Lung (tissue), 12 donors: ENCODE measurements around the gene LSP1. TPM values are rescaled to one million over a fixed set of nuclear protein-coding genes. Genes with fewer than 3 reads are reported as not detected.

Experiments
- ATAC-seq: fragments of 200-7000 bp; cut with Tn5 transposase; one replicate; pipeline ENCODE4 v1.9.1; 2020; ENCODE audit warnings: moderate number of reproducible peaks; ENCODE audit not compliant: insufficient read depth, low FRiP score
- DNase-seq, 3 donors: peaks; one replicate each; pipeline ENCODE4 v3.0.0-alpha.2; 2013 to 2017
- H3K27ac ChIP-seq, 2 donors: one replicate each; pipeline ENCODE4 v1.5.1; 2013; ENCODE audit warnings: mild to moderate bottlenecking in 2 of 2, moderate library complexity in 2 of 2, control low read depth in 1 of 2, inconsistent platforms in 1 of 2, low read depth in 1 of 2, low read length in 1 of 2
- H3K27me3 ChIP-seq, 3 donors: one replicate each; pipeline ENCODE4 v1.5.1; 2013; ENCODE audit warnings: low read length in 2 of 3; ENCODE audit not compliant: control insufficient read depth in 3 of 3, insufficient read depth in 3 of 3
- H3K36me3 ChIP-seq, 4 donors: one replicate each; pipeline ENCODE4 v1.5.1; 2013; ENCODE audit warnings: low read length in 4 of 4, mild to moderate bottlenecking in 1 of 4, moderate library complexity in 1 of 4; ENCODE audit not compliant: control insufficient read depth in 4 of 4, insufficient read depth in 4 of 4
- H3K4me1 ChIP-seq, 5 donors: one replicate each; pipeline ENCODE4 v1.5.1; 2013; ENCODE audit warnings: low read length in 5 of 5, mild to moderate bottlenecking in 2 of 5, moderate library complexity in 1 of 5; ENCODE audit not compliant: control insufficient read depth in 5 of 5, insufficient read depth in 5 of 5
- H3K4me3 ChIP-seq: one replicate; pipeline ENCODE4 v1.5.1; 2013; ENCODE audit warnings: mild to moderate bottlenecking, control low read depth, moderate library complexity
- H3K9ac ChIP-seq, 2 donors: one replicate each; pipeline ENCODE4 v1.5.1; 2013; ENCODE audit warnings: low read length in 2 of 2, control low read depth in 1 of 2; ENCODE audit not compliant: insufficient read depth in 1 of 2
- H3K9me3 ChIP-seq, 4 donors: one replicate each; pipeline ENCODE4 v1.5.1; 2013; ENCODE audit warnings: low read length in 3 of 4, mild to moderate bottlenecking in 1 of 4, moderate library complexity in 1 of 4; ENCODE audit not compliant: control insufficient read depth in 4 of 4, insufficient read depth in 3 of 4
- WGBS, 2 donors: extraction: QIAGEN DNeasy Blood & Tissue Kit; methylation state at CpG; one replicate each; pipeline ENCODE4 v1.1.7; 2013; 5-methylcytosine and 5-hydroxymethylcytosine counted together
- polyA plus RNA-seq, 2 donors: library from polyadenylated mRNA; stranded (reverse); fragments of 200-250 nt; gene quantifications; one replicate each; pipeline ENCODE4 v1.2.1, GENCODE V29; 2013
- total RNA-seq, 2 donors: library from RNA; depleted of rRNA in 1 of 2; stranded (reverse); fragments of >200 nt in 1 of 2; gene quantifications; one replicate each; pipeline ENCODE4 v1.2.1, GENCODE V29; 2014 to 2021
- TF ChIP-seq, protein P1 (sequence below): IDR thresholded peaks from 2 replicates; pipeline ENCODE4 v1.5.1; 2012; ENCODE audit warnings: mild to moderate bottlenecking; ENCODE audit errors: control extremely low read depth, extremely low read depth
- donor health status: control.
- donor health status: control.
- donor health status: Bipolar disorder and iron deficiency.
- donor health status: healthy.
- donor health status: DM: yes; HTN: yes; CAD: no.

Gene LSP1
- total and polyA plus RNA-seq, 4 donors: 44.9 to 121 (median 83.9) TPM

DNA sequence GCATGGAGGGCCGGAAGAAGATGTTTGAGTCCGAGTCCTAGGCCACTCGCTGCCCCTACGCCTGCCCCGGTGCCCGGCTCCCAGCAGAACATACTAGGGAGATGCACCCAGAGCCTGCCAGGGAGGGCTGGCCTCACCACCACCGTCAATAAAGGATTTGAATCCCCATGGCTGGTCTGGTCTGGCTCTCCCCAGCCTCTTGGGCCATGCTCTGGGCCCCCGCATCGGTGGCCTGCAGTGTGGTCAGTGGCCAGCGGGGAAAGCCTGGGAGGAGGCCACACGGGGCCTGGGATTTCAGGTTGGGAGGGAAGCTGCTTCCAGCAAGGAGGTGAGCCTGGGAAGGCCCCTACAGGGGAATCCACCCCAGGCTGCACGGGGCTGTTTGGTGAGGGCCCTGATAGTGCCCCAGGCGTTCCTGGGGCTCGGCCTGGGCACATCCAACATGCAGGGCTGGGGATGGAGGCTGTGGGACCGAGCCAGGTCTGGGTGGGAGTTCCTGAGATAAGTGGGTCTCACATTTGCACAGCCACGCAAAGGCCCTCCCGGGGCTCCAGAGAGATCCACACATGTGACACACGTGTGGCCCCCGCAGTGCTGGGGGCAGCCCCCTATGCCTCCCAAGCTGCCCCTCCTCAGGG is 11.3 kb upstream of the LSP1 start:
- WGBS, 2 donors: 91 to 93% methylated on average over 19 of the region's 19 CpGs
- H3K36me3 ChIP-seq: no peaks in the 10 kb centered on the region
- no peaks in the 10 kb centered on the region for H3K9me3 ChIP-seq
- ATAC-seq: no peak
- no peak overlapping the region for H3K9ac ChIP-seq
- H3K27ac ChIP-seq: no peak overlapping the region
- TF ChIP-seq, protein P1, sequence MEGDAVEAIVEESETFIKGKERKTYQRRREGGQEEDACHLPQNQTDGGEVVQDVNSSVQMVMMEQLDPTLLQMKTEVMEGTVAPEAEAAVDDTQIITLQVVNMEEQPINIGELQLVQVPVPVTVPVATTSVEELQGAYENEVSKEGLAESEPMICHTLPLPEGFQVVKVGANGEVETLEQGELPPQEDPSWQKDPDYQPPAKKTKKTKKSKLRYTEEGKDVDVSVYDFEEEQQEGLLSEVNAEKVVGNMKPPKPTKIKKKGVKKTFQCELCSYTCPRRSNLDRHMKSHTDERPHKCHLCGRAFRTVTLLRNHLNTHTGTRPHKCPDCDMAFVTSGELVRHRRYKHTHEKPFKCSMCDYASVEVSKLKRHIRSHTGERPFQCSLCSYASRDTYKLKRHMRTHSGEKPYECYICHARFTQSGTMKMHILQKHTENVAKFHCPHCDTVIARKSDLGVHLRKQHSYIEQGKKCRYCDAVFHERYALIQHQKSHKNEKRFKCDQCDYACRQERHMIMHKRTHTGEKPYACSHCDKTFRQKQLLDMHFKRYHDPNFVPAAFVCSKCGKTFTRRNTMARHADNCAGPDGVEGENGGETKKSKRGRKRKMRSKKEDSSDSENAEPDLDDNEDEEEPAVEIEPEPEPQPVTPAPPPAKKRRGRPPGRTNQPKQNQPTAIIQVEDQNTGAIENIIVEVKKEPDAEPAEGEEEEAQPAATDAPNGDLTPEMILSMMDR: no peak
- H3K4me3 ChIP-seq: no peak overlapping the region
- peaks cover 0 to 4% (median 0%) of the 10 kb centered on the region in 3 donors for H3K27me3 ChIP-seq
- DNase-seq: no peak
- peaks cover 0 to 9% (median 0%) of the 10 kb centered on the region in 5 donors for H3K4me1 ChIP-seq

DNA sequence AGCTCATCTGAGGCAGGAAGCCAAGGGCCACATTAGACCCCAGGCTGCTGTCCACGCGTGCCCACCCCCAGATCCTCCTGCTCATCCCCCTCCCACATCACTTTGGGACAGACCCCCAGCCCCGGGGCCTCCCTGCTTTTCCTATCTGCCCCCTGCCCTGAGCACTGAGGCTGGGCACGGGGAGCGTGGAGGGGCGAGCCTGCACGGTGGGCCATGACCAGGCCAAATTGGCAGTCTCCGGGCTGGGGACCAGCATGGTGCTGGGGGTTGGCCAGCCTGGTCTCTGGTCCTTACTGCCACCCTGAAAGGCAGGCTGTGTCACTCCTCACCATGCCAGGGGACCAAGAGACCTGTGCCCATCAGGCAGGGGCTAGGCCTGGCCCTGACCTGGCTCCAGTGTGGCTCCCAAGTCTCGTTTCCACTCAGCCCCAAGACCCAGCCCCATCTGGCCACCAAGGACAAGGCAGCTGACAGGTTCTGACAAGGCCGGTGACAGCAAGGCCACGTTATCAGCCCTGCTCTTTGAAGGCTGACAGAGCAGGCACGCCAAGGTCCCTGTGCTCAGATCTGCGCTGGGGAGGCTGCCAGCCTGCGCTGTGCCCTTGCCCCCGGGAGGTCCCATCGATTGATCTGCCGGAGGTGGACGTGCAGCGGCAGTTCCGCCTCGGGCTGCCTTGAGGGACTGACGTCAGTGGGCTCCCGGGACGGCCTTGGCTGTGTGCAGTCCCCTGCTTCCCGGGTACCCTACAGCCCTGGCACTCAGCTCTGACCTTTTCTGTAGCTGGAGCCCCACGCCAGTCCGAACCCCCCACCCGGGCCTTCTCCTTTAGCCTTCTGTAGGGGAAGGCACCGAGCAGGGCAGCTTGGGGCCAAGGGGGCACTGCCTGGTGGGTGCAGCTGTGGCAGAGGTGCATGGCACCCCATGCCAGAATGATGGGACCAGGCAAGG is 10.5 kb upstream of the LSP1 start:
- peaks cover 0 to 9% (median 0%) of the 10 kb centered on the region in 5 donors for H3K4me1 ChIP-seq
- no peak for DNase-seq
- H3K36me3 ChIP-seq: no peaks in the 10 kb centered on the region
- peaks cover 0 to 4% (median 0%) of the 10 kb centered on the region in 3 donors for H3K27me3 ChIP-seq
- WGBS, 2 donors: 91 to 92% methylated on average over 29 of the region's 29 CpGs
- no peak overlapping the region for H3K9ac ChIP-seq
- TF ChIP-seq, protein P1: no peak
- no peak overlapping the region for H3K27ac ChIP-seq
- no peak for ATAC-seq
- H3K4me3 ChIP-seq: no peak overlapping the region
- H3K9me3 ChIP-seq: no peaks in the 10 kb centered on the region

DNA sequence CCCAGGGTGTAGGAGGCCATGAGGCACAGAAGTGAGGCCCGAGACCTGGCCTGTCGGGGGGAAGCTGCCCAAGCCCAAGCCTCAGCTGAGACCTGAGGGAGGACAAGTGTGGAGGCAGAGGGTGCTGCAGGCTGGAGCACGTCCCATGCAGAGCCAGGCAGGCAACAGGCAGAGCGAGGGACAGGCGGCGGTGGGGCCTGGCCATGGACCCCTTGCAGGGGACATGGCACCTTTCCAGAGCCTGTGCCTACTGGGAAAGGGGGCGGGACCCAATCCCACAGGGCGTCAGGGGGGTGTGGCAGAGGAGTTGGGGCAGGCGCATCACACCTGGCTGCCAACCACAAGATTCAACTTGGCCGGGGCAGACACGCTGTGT is 9.8 kb upstream of the LSP1 start:
- H3K36me3 ChIP-seq: no peaks in the 10 kb centered on the region
- H3K27me3 ChIP-seq: peaks cover 0 to 4% (median 0%) of the 10 kb centered on the region in 3 donors
- 78 to 88% methylated on average over 10 to 11 of the region's 11 CpGs for WGBS, 2 donors
- TF ChIP-seq, protein P1: no peak
- H3K9ac ChIP-seq: no peak overlapping the region
- DNase-seq: no peak
- no peaks in the 10 kb centered on the region for H3K9me3 ChIP-seq
- peaks cover 0 to 6% (median 0%) of the 10 kb centered on the region in 5 donors for H3K4me1 ChIP-seq
- no peak overlapping the region for H3K27ac ChIP-seq
- no peak overlapping the region for H3K4me3 ChIP-seq
- ATAC-seq: no peak
